Measurements from ENCODE around the gene CCR5AS.
"Not testable (repeated sequence)": the region's sequence is repeated elsewhere in the genome, so short reads cannot be mapped to it uniquely, and the experiment has no call there.

The CCR5AS gene

DNA sequence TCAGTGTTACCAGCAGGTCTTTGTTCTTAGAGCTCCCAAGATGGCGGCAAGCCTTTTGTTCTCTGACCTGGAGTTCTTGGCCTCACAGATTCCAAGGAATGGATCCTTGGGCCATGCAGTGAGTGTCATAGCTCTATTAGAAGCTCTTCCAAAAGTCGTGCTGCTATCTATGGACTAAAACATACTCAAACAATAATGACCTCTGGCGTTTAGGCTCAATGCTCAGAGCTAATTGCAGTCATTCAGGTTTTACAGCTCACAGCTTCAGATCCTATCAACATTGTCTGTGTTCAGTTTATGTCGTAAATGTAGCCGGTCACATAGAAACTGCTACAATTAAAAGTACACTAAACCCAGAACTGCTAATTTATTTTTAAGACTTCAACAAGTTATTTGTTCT, 22.4 kb upstream of the CCR5AS start:
- no peak for DNase-seq (ENCODE audit: low read depth)

- no peak for DNase-seq (ENCODE audit: low read depth)
Observed at GRCh38 chr3:46427916-46428833, 21.3 kb upstream of the CCR5AS start.

- DNase-seq (ENCODE audit: low read depth) = not testable (repeated sequence)
Observed at GRCh38 chr3:46427404-46427803, 20.5 kb upstream of the CCR5AS start.

- not testable (repeated sequence) for DNase-seq (ENCODE audit: low read depth)
Observed at GRCh38 chr3:46426476-46426875, 19.6 kb upstream of the CCR5AS start.

GRCh38 chr3:46423588-46423987, 16.7 kb upstream of the CCR5AS start:
- no peak for DNase-seq (ENCODE audit: low read depth)

DNA sequence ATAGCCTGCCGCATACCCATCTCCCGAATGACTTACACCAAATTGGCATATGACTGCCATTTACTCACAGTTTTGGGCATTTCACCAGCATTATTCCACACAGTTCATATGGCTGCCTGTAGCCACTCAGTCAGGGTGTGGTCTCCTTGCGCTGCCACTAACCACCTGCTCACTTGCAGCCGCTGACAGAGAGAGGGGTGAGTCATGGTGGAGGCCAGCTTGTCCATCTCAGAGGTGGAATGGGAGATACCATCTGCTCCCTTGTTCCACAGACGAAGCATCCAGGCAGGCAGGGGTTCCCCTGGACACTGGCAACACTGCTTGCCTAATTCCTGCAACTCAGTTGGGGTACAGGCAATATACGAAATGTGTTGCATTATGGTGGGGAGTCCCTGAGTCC, 15.8 kb upstream of the CCR5AS start:
- no peak for DNase-seq (ENCODE audit: low read depth)

DNA sequence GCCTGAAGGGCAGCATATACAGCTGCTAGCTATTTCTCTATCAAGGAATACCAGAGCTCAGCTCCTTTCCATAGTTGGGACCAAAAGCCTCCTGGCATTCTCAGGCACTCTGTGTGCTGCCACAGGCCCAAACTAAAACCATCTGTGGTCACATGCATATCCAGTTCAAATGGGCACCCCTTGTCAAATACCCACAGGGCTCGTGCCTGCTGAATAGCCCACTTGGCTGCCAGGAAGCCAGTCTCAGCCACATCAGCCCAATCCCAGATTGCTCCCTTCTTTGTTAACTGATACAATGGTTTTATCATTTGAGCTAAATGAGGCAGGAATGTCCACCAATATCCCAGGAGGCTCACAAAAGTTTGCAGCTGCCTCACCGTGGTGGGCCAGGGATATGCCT, 14.1 kb upstream of the CCR5AS start:
- DNase-seq (ENCODE audit: low read depth) = no peak

DNA sequence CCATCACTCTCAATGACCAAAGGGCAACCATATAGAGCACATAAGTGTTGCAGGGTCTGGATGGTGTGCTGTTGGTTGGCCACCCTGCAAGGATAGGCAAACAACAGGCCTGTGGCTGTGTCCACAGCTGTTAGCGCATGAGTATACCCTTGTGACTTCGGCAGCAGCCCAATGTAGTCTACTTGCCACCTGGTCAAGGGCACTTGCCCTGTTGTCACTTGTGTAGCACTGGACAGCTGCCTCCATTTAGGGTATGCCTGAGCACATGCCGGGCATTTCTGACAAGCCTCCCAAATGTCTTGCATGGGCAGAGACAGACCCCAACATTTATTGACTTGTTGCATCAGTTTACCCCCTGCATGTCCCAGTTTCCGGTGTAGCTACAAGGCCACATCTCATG, 12.9 kb upstream of the CCR5AS start:
- DNase-seq (ENCODE audit: low read depth) = no peak

GRCh38 chr3:46417841-46418611, 11.2 kb upstream of the CCR5AS start:
- no peak for DNase-seq (ENCODE audit: low read depth)

- no peak for DNase-seq (ENCODE audit: low read depth)
Observed at GRCh38 chr3:46416811-46417510, 10.1 kb upstream of the CCR5AS start.

- no peak for DNase-seq (ENCODE audit: low read depth)
Observed at GRCh38 chr3:46416125-46416810, 9.4 kb upstream of the CCR5AS start.

DNA sequence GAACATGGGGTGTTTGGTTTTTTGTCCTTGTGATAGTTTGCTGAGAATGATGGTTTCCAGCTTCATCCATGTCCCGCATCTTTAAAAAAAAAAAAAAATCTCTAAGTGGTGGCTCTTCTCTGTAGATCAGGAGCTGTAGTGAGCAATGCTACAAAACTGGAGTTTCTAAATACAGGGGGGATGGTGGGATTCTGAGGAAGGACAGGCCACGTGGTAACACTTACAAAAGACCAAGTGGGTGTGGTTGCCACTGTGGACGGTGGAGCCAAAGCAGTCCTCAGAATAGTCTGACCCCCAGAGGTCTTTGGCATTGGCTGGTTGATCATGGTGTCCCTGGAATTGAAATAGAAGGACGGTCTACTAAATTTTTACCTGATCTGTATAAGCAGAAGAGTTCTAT, 7.9 kb upstream of the CCR5AS start:
- no peak for DNase-seq (ENCODE audit: low read depth)

- no peak for DNase-seq (ENCODE audit: low read depth)
Observed at GRCh38 chr3:46413951-46414350, 7.1 kb upstream of the CCR5AS start.

DNA sequence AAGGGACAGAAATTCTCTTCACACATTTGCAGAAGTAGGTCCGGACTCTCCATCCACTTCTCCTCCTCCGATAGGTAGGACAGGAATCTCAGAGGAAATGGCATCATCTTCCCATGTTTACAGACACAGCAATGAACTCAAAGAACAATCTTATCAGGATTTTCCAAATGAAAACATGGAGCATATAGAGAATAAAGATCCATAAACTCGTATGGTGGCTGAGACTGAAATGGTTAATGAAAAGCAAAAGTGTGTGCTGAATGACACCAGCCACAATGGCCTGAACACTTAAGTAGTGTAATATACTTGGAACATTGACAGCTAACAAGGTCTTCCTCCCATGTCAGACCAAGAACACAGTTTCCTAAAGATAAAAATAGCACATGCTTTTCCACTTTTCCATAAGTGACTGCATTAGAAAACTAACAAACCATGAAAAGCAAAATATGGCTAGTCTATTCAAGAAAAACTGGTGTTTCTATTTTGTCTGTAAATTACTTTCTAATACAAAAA, 6.0 kb upstream of the CCR5AS start:
- DNase-seq (ENCODE audit: low read depth) = no peak

DNA sequence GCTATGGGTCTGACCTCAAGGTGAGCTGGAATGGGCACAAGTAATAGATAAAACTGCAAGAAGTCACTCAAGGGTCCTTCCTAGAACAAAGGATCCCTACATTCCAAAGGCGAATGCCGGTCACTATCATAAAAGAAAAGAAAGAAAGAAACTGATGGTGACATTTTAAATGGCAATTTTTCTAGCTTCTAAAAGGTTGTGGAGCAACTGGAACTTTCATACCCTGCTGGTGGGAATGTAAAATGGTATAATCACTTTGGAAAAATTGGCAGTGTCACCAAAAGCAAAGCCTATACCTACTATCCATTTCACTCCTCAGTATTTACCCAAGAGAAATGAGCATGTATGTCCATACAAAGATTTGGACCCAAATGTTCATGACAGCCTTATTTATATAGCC, 4.4 kb upstream of the CCR5AS start:
- no peak for DNase-seq (ENCODE audit: low read depth)

DNA sequence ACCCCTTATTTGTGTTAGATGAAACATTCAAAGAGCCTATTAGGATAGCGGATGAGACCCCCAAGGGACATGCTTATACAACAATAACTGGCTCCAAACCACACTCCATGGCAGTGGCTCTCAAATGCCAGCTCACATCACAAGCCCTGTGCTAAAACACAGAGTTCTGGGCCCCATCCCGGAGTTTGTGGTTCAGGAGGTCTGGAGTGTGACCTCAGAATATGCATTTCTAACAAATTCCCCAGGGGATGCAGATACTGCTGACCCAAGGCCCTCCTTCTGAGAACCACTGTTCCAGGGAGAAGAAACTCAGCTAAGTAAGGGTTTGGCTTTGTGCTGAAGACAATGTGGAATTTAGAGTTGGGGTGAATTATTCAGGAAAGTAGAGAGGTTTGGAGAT, 3.8 kb upstream of the CCR5AS start:
- DNase-seq (ENCODE audit: low read depth) = no peak

DNA sequence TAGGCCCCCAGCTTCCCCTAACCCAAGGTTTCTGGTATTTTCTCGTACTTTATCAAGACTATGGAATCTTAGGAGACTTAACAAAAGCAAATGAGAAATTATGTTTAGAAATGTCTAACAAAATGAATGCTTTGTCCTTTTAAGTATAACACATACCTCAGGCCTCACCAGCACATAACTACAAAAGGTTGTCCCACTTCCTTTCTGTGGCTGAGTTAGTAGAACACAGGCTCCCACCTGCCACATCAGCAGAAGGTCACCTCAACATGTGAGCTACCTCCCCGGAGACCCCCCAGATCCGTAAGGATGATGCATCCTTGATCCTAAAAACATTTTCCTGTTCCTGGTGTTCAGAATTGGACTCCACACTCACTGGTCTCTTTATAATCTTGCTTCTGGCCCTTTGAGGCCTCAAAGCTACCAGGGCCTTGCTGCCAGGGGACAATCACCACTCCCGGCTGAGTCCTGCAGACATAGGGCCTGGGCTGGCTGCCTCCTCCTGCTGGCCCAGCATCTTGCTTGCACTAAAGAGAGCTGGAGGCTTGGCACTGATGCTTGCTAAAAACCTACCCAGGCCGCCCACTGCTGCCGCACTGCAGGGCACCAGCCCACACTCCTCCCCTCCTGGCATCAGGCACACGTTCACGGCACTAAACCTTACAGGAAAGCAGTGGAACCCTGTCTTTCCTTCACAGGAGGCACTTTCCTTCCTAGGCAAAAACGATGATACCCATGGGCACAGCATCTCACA, 3.0 kb upstream of the CCR5AS start:
- DNase-seq (ENCODE audit: low read depth) = no peak

- DNase-seq (ENCODE audit: low read depth) = no peak
Observed at GRCh38 chr3:46408853-46409252, 2.0 kb upstream of the CCR5AS start.

DNA sequence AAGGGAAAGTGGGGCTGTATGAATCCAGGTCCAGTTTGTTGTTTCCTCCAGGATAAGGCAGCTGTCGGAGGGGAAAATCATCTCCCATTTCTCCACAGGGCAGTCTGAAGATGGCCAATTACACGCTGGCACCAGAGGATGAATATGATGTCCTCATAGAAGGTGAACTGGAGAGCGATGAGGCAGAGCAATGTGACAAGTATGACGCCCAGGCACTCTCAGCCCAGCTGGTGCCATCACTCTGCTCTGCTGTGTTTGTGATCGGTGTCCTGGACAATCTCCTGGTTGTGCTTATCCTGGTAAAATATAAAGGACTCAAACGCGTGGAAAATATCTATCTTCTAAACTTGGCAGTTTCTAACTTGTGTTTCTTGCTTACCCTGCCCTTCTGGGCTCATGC, 1.1 kb upstream of the CCR5AS start:
- DNase-seq (ENCODE audit: low read depth) = no peak

- no peak for DNase-seq (ENCODE audit: low read depth)
Observed at GRCh38 chr3:46406443-46406787, 451 bp downstream of the CCR5AS start.

GRCh38 chr3:46405301-46406019, 1.4 kb downstream of the CCR5AS start:
- no peak for DNase-seq (ENCODE audit: low read depth)
